ENCODE measurements around the gene VAC14.
"Not testable (repeated sequence)": the region's sequence is repeated elsewhere in the genome, so short reads cannot be mapped to it uniquely, and the experiment has no call there.

VAC14 gene

GRCh38 chr16:70800781-70801480 is at the start of gene VAC14:
Gene VAC14 (minus strand): TSS chr16:70801158. CDS start chr16:70800900, 258 bp downstream.
- peak; percentile 92 to 96 for DNase-seq (ENCODE audit: low read depth in 2 of 2, low spot score in 1 of 2)

- DNase-seq (ENCODE audit: low read depth in 2 of 2, low spot score in 1 of 2), result not testable (repeated sequence)
Measured at GRCh38 chr16:70823498-70824118, 22.6 kb upstream of the VAC14 start.

- DNase-seq (ENCODE audit: low read depth in 2 of 2, low spot score in 1 of 2), result not testable (repeated sequence)
Measured at GRCh38 chr16:70822734-70823133, 21.8 kb upstream of the VAC14 start.

GRCh38 chr16:70818088-70818487 is 17.1 kb upstream of the VAC14 start:
- not testable (repeated sequence) for DNase-seq (ENCODE audit: low read depth in 2 of 2, low spot score in 1 of 2)

- DNase-seq (ENCODE audit: low read depth in 2 of 2, low spot score in 1 of 2), result no peak
Measured at GRCh38 chr16:70809392-70810060, 8.6 kb upstream of the VAC14 start.

GRCh38 chr16:70808371-70808770 is 7.4 kb upstream of the VAC14 start:
- no peak for DNase-seq (ENCODE audit: low read depth in 2 of 2, low spot score in 1 of 2)

- no peak for DNase-seq (ENCODE audit: low read depth in 2 of 2, low spot score in 1 of 2)
Measured at GRCh38 chr16:70805787-70806186, 4.8 kb upstream of the VAC14 start.

GRCh38 chr16:70805380-70805779 is 4.4 kb upstream of the VAC14 start:
- no peak for DNase-seq (ENCODE audit: low read depth in 2 of 2, low spot score in 1 of 2)

- no peak for DNase-seq (ENCODE audit: low read depth in 2 of 2, low spot score in 1 of 2)
Measured at GRCh38 chr16:70804734-70805169, 3.8 kb upstream of the VAC14 start.

GRCh38 chr16:70804153-70804733 is 3.3 kb upstream of the VAC14 start:
- no peak for DNase-seq (ENCODE audit: low read depth in 2 of 2, low spot score in 1 of 2)

GRCh38 chr16:70803319-70803718 is 2.4 kb upstream of the VAC14 start:
- no peak for DNase-seq (ENCODE audit: low read depth in 2 of 2, low spot score in 1 of 2)

- DNase-seq (ENCODE audit: low read depth in 2 of 2, low spot score in 1 of 2), result no peak
Measured at GRCh38 chr16:70801611-70802010, 653 bp upstream of the VAC14 start.

- no peak for DNase-seq (ENCODE audit: low read depth in 2 of 2, low spot score in 1 of 2)
Measured at GRCh38 chr16:70800311-70800710, 647 bp downstream of the VAC14 start.

- no peak for DNase-seq (ENCODE audit: low read depth in 2 of 2, low spot score in 1 of 2)
Measured at GRCh38 chr16:70796301-70796700, 4.7 kb downstream of the VAC14 start.

- no peak for DNase-seq (ENCODE audit: low read depth in 2 of 2, low spot score in 1 of 2)
Measured at GRCh38 chr16:70795296-70795912, 5.6 kb downstream of the VAC14 start.

- DNase-seq (ENCODE audit: low read depth in 2 of 2, low spot score in 1 of 2), result no peak
Measured at GRCh38 chr16:70793851-70794502, 7.0 kb downstream of the VAC14 start.

GRCh38 chr16:70790815-70791214 is 10.1 kb downstream of the VAC14 start:
- DNase-seq (ENCODE audit: low read depth in 2 of 2, low spot score in 1 of 2), result no peak

GRCh38 chr16:70789595-70790447 is 11.1 kb downstream of the VAC14 start:
- no peak for DNase-seq (ENCODE audit: low read depth in 2 of 2, low spot score in 1 of 2)

GRCh38 chr16:70788668-70789594 is 12.0 kb downstream of the VAC14 start:
- DNase-seq (ENCODE audit: low read depth in 2 of 2, low spot score in 1 of 2), result no peak

All from stimulated activated CD8-positive, alpha-beta memory T cell treated with anti-CD3 and anti-CD28 coated beads, Interleukin-4, amount 100 ng/mL, for 4 hours (primary cell).